HG03060 (cell line): ENCODE results near the gene CD300H.

Experiments
- ATAC-seq: cut with Tn5 transposase; IDR thresholded peaks from one replicate; pipeline ENCODE4 v1.9.1; 2021; ENCODE audit warnings: low read depth, moderate number of reproducible peaks; ENCODE audit not compliant: unreplicated experiment

Gene CD300H

DNA sequence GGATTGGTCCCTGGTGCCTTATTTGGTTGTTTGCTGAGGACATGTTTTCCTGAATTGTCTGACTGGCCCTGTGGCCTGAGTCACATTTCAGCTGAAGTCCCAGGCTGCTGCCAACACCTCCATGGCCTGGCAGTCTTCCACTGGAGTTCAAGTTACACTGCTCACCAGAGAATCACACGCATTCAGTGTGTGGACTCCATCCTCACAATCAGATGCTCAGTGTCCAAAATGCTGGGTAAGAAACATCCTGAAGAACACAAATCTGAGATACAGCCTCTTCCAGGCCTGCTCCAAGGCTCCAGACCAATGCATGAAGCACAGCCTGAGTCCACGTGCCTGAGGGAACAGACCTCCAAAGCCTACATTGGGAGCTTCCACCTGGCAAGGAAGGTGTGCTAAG, 55.3 kb downstream of the CD300H start:
- no peak for ATAC-seq
